SK-N-SH (cell line): ENCODE results near the gene LEKR1. TPM values are rescaled to one million over a fixed set of nuclear protein-coding genes. Genes with fewer than 3 reads are reported as not detected.

Source experiments
- CTCF ChIA-PET: fragments of 300-600, 350-600 bp; formaldehyde crosslinking; extraction: SDS; loops from one replicate; lab custom pipeline; 2021; lab: Yijun Ruan, JAX
- POLR2A ChIA-PET: fragments of 350-600 bp; sonication (Branson Sonifier 250); formaldehyde crosslinking; extraction: SDS; loops from one replicate; lab custom pipeline; 2020; ENCODE audit warnings: antibody characterized with exemption, inconsistent platforms; lab: Yijun Ruan, JAX
- DNase-seq: peaks from one replicate; pipeline ENCODE4 v3.0.0; 2012
- H2AFZ ChIP-seq: fragments of 200-600 bp; sonication (generic); 2 replicates; pipeline ENCODE4 v1.8.1; 2016; ENCODE audit warnings: antibody characterized with exemption, mild to moderate bottlenecking, low read depth
- H3F3A ChIP-seq: fragments of 200-600 bp; sonication (generic); replicated peaks from 2 replicates; pipeline ENCODE3; 2016; ENCODE audit warnings: antibody characterized with exemption, mild to moderate bottlenecking; ENCODE audit not compliant: insufficient read depth
- H3K27ac ChIP-seq, 2 experiments: fragments of 200-500 bp in 1 of 2; fragments of 200-600 bp in 1 of 2; sonication (Bioruptor generic) in 1 of 2; sonication (generic), shearing (Covaris generic) in 1 of 2; 2 replicates each; pipeline versions ENCODE4 v1.5.1 to v1.6.1; 2014 to 2016; ENCODE audit warnings: low read depth in 2 of 2, inconsistent platforms in 1 of 2, low read length in 1 of 2, mild to moderate bottlenecking in 1 of 2, mixed read lengths in 1 of 2
- H3K27me3 ChIP-seq: fragments of 200-600 bp; sonication (generic), shearing (Covaris generic); 2 replicates; pipeline ENCODE4 v1.6.1; 2016; ENCODE audit warnings: mixed run types; ENCODE audit not compliant: insufficient read depth
- H3K36me3 ChIP-seq, 2 experiments: fragments of 200-500 bp in 1 of 2; fragments of 200-600 bp in 1 of 2; sonication (Bioruptor generic) in 1 of 2; sonication (generic) in 1 of 2; replicated peaks in 1 of 2; 2 replicates each; pipeline versions ENCODE3 to v1.5.1; 2014 to 2016; ENCODE audit warnings: low read length in 1 of 2, mild to moderate bottlenecking in 1 of 2; ENCODE audit not compliant: insufficient read depth in 2 of 2, control insufficient read depth in 1 of 2
- H3K4me1 ChIP-seq, 2 experiments: fragments of 200-500 bp in 1 of 2; fragments of 200-600 bp in 1 of 2; sonication (Bioruptor generic) in 1 of 2; sonication (generic), shearing (Covaris generic) in 1 of 2; 2 replicates each; pipeline versions ENCODE4 v1.5.1 to v1.6.1; 2014 to 2016; ENCODE audit warnings: low read depth in 1 of 2, low read length in 1 of 2, mixed run types in 1 of 2; ENCODE audit not compliant: insufficient read depth in 2 of 2, control insufficient read depth in 1 of 2
- H3K4me2 ChIP-seq: fragments of 200-600 bp; sonication (generic), shearing (Covaris generic); 2 replicates; pipeline ENCODE4 v1.6.1; 2017; ENCODE audit warnings: mixed run types
- H3K4me3 ChIP-seq, 2 experiments: fragments of 200-500 bp in 1 of 2; fragments of 200-600 bp in 1 of 2; sonication (Bioruptor generic) in 1 of 2; sonication (generic), shearing (Covaris generic) in 1 of 2; 2 replicates each; pipeline versions ENCODE4 v1.5.1 to v1.8.1; 2014 to 2016; ENCODE audit warnings: low read depth in 2 of 2, inconsistent platforms in 1 of 2, low read length in 1 of 2, mild to moderate bottlenecking in 1 of 2, mixed read lengths in 1 of 2, moderate library complexity in 1 of 2
- H3K79me2 ChIP-seq: fragments of 200-600 bp; sonication (generic); 2 replicates; pipeline ENCODE4 v1.8.1; 2017; ENCODE audit warnings: mild to moderate bottlenecking; ENCODE audit not compliant: insufficient read depth
- H3K9ac ChIP-seq: fragments of 200-600 bp; sonication (generic); 2 replicates; pipeline ENCODE4 v1.6.1; 2017; ENCODE audit warnings: mixed run types
- H3K9me2 ChIP-seq: fragments of 200-600 bp; sonication (generic); 2 replicates; pipeline ENCODE4 v1.6.1; 2017; ENCODE audit warnings: mixed run types
- H3K9me3 ChIP-seq: fragments of 200-600 bp; sonication (generic); 2 replicates; pipeline ENCODE4 v1.6.1; 2017; ENCODE audit warnings: mixed run types, mild to moderate bottlenecking, moderate library complexity
- H4K20me1 ChIP-seq: fragments of 200-600 bp; sonication (generic); 2 replicates; pipeline ENCODE4 v1.6.1; 2017; ENCODE audit warnings: mild to moderate bottlenecking, mixed run types; ENCODE audit not compliant: insufficient read depth
- EP300 ChIP-seq, 2 experiments: IDR thresholded peaks; 2 replicates each; pipeline versions ENCODE4 v1.4.0 to v1.6.1; 2012; ENCODE audit warnings: borderline replicate concordance in 1 of 2, low read depth in 1 of 2, low read length in 1 of 2
- EZH2phosphoT487 ChIP-seq: fragments of 200-600 bp; sonication (generic); IDR thresholded peaks from 2 replicates; pipeline ENCODE4 v1.6.1; 2017; ENCODE audit warnings: low read depth, mixed run types, mild to moderate bottlenecking, antibody characterized with exemption, moderate library complexity, borderline replicate concordance
- FOSL2 ChIP-seq: IDR thresholded peaks from 2 replicates; pipeline ENCODE4 v1.4.0; 2012; ENCODE audit warnings: low read depth, mild to moderate bottlenecking, moderate library complexity, borderline replicate concordance
- FOXJ3 ChIP-seq: sonication (generic); formaldehyde crosslinking; IDR thresholded peaks from 2 replicates; pipeline ENCODE4 v1.5.1; 2020; ENCODE audit warnings: mild to moderate bottlenecking, missing genetic modification reagents
- FOXM1 ChIP-seq: IDR thresholded peaks from 2 replicates; pipeline ENCODE4 v1.4.0; 2012; ENCODE audit warnings: low read depth, mild to moderate bottlenecking
- GABPA ChIP-seq: IDR thresholded peaks from 2 replicates; pipeline ENCODE4 v1.4.0; 2012; ENCODE audit warnings: low read depth, mild to moderate bottlenecking
- GATA2 ChIP-seq: sonication (generic); formaldehyde crosslinking; IDR thresholded peaks from 2 replicates; pipeline ENCODE4 v1.5.0; 2020; ENCODE audit warnings: mild to moderate bottlenecking, missing genetic modification reagents
- JUND ChIP-seq: IDR thresholded peaks from 2 replicates; pipeline ENCODE4 v1.4.0; 2012
- MEF2A ChIP-seq: IDR thresholded peaks from 2 replicates; pipeline ENCODE4 v1.4.0; 2012; ENCODE audit warnings: low read depth, borderline replicate concordance
- NRF1 ChIP-seq: IDR thresholded peaks from 2 replicates; pipeline ENCODE4 v1.6.1; 2012; ENCODE audit warnings: low read depth, mild to moderate bottlenecking, low read length
- POLR2AphosphoS5 ChIP-seq: IDR thresholded peaks from 2 replicates; pipeline ENCODE4 v1.6.1; 2012; ENCODE audit warnings: low read depth, low read length
- RAD21 ChIP-seq: IDR thresholded peaks from 2 replicates; pipeline ENCODE4 v1.6.1; 2012; ENCODE audit warnings: mild to moderate bottlenecking, low read length
- RCOR1 ChIP-seq: fragments of 150-350 bp; IDR thresholded peaks from 2 replicates; pipeline ENCODE4 v1.6.1; 2017; ENCODE audit warnings: antibody characterized with exemption, low read length
- REST ChIP-seq: IDR thresholded peaks from 2 replicates; pipeline ENCODE4 v1.6.1; 2012; ENCODE audit warnings: mild to moderate bottlenecking, low read depth, low read length, moderate library complexity
- RFX5 ChIP-seq: IDR thresholded peaks from 2 replicates; pipeline ENCODE4 v1.6.1; 2012; ENCODE audit warnings: mild to moderate bottlenecking, improper control_type of control experiment, low read length
- RXRA ChIP-seq: IDR thresholded peaks from 2 replicates; pipeline ENCODE4 v1.4.0; 2012; ENCODE audit warnings: low read depth, mild to moderate bottlenecking, borderline replicate concordance
- SIN3A ChIP-seq: IDR thresholded peaks from 2 replicates; pipeline ENCODE4 v1.6.1; 2012; ENCODE audit warnings: low read depth, mild to moderate bottlenecking, low read length, moderate library complexity, borderline replicate concordance
- TAF1 ChIP-seq: IDR thresholded peaks from 2 replicates; pipeline ENCODE4 v1.6.1; 2012; ENCODE audit warnings: low read depth, mild to moderate bottlenecking, low read length, moderate library complexity, borderline replicate concordance
- TCF12 ChIP-seq: IDR thresholded peaks from 2 replicates; pipeline ENCODE4 v1.4.0; 2012
- TEAD4 ChIP-seq: IDR thresholded peaks from 2 replicates; pipeline ENCODE4 v1.4.0; 2012; ENCODE audit warnings: mild to moderate bottlenecking, borderline replicate concordance; ENCODE audit not compliant: insufficient read depth
- USF2 ChIP-seq: fragments of 150-350 bp; IDR thresholded peaks from 2 replicates; pipeline ENCODE4 v1.6.1; 2017; ENCODE audit warnings: antibody characterized with exemption, low read length, low read depth, borderline replicate concordance
- WGBS: methylation state at CpG from one replicate; pipeline ENCODE4 v1.1.6; 2017; ENCODE audit warnings: low lambda C conversion rate; 5-methylcytosine and 5-hydroxymethylcytosine counted together
- polyA plus RNA-seq, 3 experiments: library from polyadenylated mRNA; depleted of rRNA; stranded (reverse); fragments of >200 nt; gene quantifications; 2 replicates each; pipeline ENCODE4 v1.2.3, GENCODE V29; 2012
- TF ChIP-seq, protein P1 (sequence below): IDR thresholded peaks from 2 replicates; pipeline ENCODE4; 2012

Gene LEKR1
- polyA plus RNA-seq, 1 of the 3 experiments (the other 2 are of a cell fraction) = 0.30 TPM

DNA sequence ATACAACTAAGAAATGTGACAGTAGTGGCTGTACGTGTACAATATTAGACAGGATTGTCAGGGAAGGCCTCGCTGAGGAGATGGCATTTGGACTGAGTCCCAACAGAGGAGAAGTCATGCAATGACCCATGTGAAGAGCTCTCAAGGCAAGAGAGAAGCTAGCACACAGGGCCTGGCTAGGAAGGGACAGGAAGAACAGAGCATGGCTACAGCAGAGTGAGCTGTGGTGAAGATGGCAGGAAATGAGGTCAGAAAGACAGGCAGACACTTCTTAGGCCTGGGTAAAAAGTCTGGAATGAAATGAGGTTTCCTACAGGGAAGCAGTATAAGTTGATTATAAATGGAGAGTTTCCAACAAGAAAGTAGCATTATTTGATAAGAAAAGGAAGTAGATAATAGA is 33.2 kb upstream of the LEKR1 start:
- POLR2A ChIA-PET = no interaction called here
- H3K9ac ChIP-seq = no peak overlapping the region

DNA sequence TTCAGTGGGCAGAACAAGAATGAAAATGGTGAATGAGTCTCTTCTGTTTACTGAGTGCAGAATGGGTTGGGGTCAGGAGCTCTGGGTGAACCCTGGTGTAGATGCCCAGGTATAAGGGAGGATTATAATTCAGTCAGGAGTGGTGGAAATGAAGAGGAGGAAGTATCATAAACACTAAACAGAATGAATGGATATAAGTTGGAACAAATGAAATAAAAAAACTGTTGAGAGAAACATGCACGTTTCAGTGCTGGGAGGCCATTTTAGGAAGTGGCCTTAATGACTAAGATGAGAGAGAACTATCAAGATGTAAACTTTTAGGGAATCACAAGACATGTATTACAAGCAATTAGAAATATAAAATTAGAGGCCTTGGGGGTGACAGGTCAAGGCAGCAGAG is 32.8 kb upstream of the LEKR1 start:
- TF ChIP-seq FOXJ3 (CRISPR knock-in tag) = no peak
- no peak for TF ChIP-seq EP300 (IDR thresholded peaks at IDR 0.05; ENCODE audit: borderline replicate concordance in 1 of 2, low read depth in 1 of 2, low read length in 1 of 2)
- TF ChIP-seq GABPA = no peak
- no peak for TF ChIP-seq SIN3A
- TF ChIP-seq USF2 = no peak
- TF ChIP-seq REST = no peak
- TF ChIP-seq, protein P1, sequence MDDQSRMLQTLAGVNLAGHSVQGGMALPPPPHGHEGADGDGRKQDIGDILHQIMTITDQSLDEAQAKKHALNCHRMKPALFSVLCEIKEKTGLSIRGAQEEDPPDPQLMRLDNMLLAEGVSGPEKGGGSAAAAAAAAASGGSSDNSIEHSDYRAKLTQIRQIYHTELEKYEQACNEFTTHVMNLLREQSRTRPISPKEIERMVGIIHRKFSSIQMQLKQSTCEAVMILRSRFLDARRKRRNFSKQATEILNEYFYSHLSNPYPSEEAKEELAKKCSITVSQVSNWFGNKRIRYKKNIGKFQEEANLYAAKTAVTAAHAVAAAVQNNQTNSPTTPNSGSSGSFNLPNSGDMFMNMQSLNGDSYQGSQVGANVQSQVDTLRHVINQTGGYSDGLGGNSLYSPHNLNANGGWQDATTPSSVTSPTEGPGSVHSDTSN = no peak
- no peak for TF ChIP-seq MEF2A
- no peak for TF ChIP-seq FOSL2
- Histone ChIP-seq H4K20me1 (no peaks in the 10 kb centered on the region), H3K9me3 (no peaks in the 10 kb centered on the region), H3K4me1 (peaks cover 3 to 23% of the 10 kb centered on the region in 2 experiments), H3K4me2 (no peak overlapping the region), H3K27me3 (no peaks in the 10 kb centered on the region), H3F3A (peaks cover 14% of the 10 kb centered on the region), H3K9me2 (no peaks in the 10 kb centered on the region), H3K36me3 (no peaks in the 10 kb centered on the region), H3K4me3 (no peak overlapping the region), H3K27ac (peak overlapping the region in 1 of 2 experiments; percentile 10; a peak in 1 of 4 replicates), H2AFZ (peak overlapping the region; percentile 71; the same call in 1 of the 2 replicates), H3K79me2 (no peaks in the 10 kb centered on the region), H3K9ac (no peak overlapping the region)
- DNase-seq = no peak
- ChIA-PET CTCF (no interaction called here), POLR2A (no interaction called here)
- 95% methylated on average over 1 of the region's 1 CpG for WGBS

More for the DNA sequence above, 33.2 kb upstream of the LEKR1 start:
- Histone ChIP-seq H3K9me3 (no peaks in the 10 kb centered on the region), H3K4me2 (no peak overlapping the region), H3K4me1 (peaks cover 3 to 24% of the 10 kb centered on the region in 2 experiments), H3F3A (peaks cover 17% of the 10 kb centered on the region), H2AFZ (peak overlapping the region; percentile 71; the same call in 1 of the 2 replicates), H3K27ac (peak overlapping the region in 1 of 2 experiments; percentile 10; a peak in 1 of 4 replicates), H3K27me3 (no peaks in the 10 kb centered on the region), H4K20me1 (no peaks in the 10 kb centered on the region), H3K4me3 (no peak overlapping the region), H3K36me3 (no peaks in the 10 kb centered on the region), H3K79me2 (no peaks in the 10 kb centered on the region), H3K9me2 (no peaks in the 10 kb centered on the region)
- no peak for TF ChIP-seq TAF1
- TF ChIP-seq GATA2 (CRISPR knock-in tag) = no peak
- no peak for TF ChIP-seq EZH2phosphoT487
- no peak for TF ChIP-seq POLR2AphosphoS5
- TF ChIP-seq RFX5 = no peak
- TF ChIP-seq FOXM1 = no peak
- TF ChIP-seq TEAD4 = no peak
- no peak for TF ChIP-seq NRF1
- no peak for TF ChIP-seq RAD21
- TF ChIP-seq FOXJ3 (CRISPR knock-in tag) = no peak
- TF ChIP-seq RXRA = no peak
- no peak for TF ChIP-seq FOSL2
- no peak for TF ChIP-seq JUND
- no peak for TF ChIP-seq RCOR1
- TF ChIP-seq TCF12 = no peak
- no peak for TF ChIP-seq GABPA
- TF ChIP-seq EP300 (IDR thresholded peaks at IDR 0.05; ENCODE audit: borderline replicate concordance in 1 of 2, low read depth in 1 of 2, low read length in 1 of 2) = no peak
- TF ChIP-seq MEF2A = no peak
- TF ChIP-seq, protein P1 = no peak
- no peak for DNase-seq
- CTCF ChIA-PET = no interaction called here
- 96% methylated on average over 2 of the region's 2 CpGs for WGBS
